ENCODE measurements around the gene GOLGA8K.
"Not testable (repeated sequence)": the region's sequence is repeated elsewhere in the genome, so short reads cannot be mapped to it uniquely, and the experiment has no call there.

Gene GOLGA8K

DNA sequence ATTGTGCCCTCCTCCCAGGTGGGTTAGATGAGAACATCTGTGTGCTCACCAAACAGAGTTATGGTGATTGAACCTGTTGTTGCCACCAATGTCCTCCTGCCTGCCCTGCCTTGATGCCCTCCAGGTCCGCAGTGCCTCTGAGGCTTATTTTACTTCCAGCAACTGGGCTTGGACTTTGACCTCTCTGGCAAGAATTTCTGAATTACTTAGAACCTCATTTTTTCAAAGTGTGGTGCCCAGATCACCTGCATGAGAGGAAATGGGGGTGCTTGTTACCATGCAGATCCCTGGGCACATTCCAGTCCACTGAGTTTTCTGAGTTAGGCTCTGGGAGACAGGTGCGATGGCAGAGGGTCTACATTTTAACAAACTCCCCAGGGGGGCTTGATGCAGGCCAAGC is 33.0 kb downstream of the GOLGA8K start:
- not testable (repeated sequence) for H3K9ac ChIP-seq (ENCODE audit: insufficient read length); H3K36me3 ChIP-seq (ENCODE audit: insufficient read depth, low read length); DNase-seq (ENCODE audit: low read depth, low spot score); H3K4me3 ChIP-seq; H3K9me3 ChIP-seq (ENCODE audit: low read depth, low read length); H3K27ac ChIP-seq

DNA sequence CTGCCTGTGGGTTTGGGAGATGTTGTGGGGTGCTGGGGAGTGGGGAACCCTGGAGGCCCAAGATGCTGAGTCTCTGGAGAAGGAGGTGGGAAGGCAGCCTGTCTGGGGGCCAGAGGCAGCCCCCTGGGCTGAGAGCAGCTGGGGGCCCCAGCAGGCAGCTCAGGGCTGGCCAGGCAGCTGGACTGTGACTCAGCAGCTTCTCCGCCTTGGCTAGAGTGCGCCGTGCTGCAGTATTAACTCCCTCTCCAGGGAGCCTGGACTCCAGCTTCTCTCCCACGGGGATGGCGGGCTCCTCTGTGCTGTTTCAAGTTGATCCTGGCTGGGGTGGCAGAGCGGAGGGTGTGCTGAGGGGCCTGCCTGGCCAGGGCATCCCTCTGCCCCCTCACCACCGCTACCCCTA is 36.6 kb downstream of the GOLGA8K start:
- not testable (repeated sequence) for H3K27ac ChIP-seq; H3K36me3 ChIP-seq (ENCODE audit: insufficient read depth, low read length); H3K9ac ChIP-seq (ENCODE audit: insufficient read length); H3K9me3 ChIP-seq (ENCODE audit: low read depth, low read length); H3K4me3 ChIP-seq; DNase-seq (ENCODE audit: low read depth, low spot score)

DNA sequence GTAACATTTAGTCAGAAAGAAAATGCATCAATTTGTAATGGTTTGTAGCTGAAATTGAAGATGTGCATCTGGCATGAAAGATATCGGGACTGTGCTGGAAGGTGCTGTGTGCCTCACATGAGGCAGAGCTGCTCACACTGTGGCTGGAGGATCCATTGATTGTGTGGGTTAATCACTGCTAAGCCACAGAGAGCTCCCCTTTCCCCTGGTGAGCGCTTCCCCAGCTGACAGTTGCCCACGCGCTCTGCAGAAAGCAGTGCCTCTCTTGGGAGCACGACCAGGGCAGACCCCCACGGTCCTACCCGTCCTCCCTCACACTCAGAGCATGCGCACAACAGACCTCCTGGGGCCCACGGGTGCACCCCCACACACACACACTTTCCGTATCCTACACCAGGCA is 37.1 kb downstream of the GOLGA8K start:
- not testable (repeated sequence) for H3K27ac ChIP-seq; H3K9ac ChIP-seq (ENCODE audit: insufficient read length); H3K4me3 ChIP-seq; H3K36me3 ChIP-seq (ENCODE audit: insufficient read depth, low read length); DNase-seq (ENCODE audit: low read depth, low spot score); H3K9me3 ChIP-seq (ENCODE audit: low read depth, low read length)

DNA sequence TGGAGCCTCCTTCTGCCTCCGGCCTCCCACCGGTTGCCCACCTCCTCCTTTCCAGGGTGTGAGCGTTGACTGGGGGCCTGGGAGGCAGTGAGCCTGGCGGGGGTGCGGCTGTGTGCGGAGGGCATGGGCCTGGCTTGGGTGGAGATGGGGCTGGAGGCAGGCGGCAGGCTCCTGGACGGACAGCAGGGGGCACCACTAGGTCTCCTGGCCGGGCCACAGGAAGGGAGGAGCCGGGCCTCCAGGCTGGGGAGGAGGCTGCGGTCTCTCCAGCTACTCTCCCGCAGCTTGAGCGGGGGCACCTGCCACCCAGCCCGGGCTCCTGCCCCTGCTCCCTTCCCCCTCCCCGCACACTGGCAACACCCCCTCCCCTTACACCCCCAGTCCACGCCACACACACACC is 38.1 kb downstream of the GOLGA8K start:
- H3K36me3 ChIP-seq (ENCODE audit: insufficient read depth, low read length); H3K27ac ChIP-seq; H3K4me3 ChIP-seq; H3K9me3 ChIP-seq (ENCODE audit: low read depth, low read length); H3K9ac ChIP-seq (ENCODE audit: insufficient read length); DNase-seq (ENCODE audit: low read depth, low spot score): not testable (repeated sequence)

DNA sequence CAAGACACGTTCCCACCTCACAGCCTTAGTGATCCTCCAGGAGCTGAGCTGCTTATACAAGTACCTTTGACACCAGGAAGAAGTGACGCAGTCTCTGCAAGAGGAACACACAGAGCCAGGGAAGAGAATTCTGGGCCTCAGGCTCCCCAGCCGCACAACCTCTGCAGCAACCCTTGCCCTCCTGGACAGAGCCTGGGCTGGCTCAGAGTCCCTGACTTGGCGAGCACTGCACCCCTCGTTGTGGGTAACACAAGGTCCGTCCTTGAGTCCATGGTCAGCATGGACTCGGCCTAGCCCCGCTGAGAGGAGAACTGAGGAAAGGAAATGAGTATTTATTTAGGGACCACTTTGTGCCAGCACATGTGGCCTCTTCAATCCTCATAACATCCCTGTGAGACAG is 39.6 kb downstream of the GOLGA8K start:
- H3K4me3 ChIP-seq: not testable (repeated sequence)

DNA sequence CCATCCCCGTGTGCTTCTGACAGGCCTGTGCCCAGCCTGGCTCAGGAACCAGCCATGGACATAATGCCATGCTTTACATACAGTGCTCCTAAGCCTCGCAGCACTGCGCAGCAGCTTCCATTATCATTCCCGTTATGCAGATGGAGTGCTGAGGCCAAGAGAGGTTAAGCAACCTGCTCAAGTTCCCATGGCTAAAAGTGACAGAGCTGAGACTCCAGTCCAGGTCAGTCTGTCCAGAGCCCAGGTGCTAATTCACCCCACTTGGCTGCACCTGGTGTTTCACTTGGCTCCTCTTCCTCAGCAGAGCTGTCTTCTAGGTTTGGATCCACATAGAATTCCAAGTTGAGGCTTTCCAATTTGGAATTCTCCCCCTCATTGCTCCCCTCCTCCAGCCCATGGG is 41.4 kb downstream of the GOLGA8K start:
- H3K9ac ChIP-seq (ENCODE audit: insufficient read length); DNase-seq (ENCODE audit: low read depth, low spot score); H3K4me3 ChIP-seq; H3K27ac ChIP-seq; H3K9me3 ChIP-seq (ENCODE audit: low read depth, low read length); H3K36me3 ChIP-seq (ENCODE audit: insufficient read depth, low read length): not testable (repeated sequence)

More for the DNA sequence above, 39.6 kb downstream of the GOLGA8K start:
- not testable (repeated sequence) for H3K27ac ChIP-seq; DNase-seq (ENCODE audit: low read depth, low spot score); H3K36me3 ChIP-seq (ENCODE audit: insufficient read depth, low read length); H3K9me3 ChIP-seq (ENCODE audit: low read depth, low read length); H3K9ac ChIP-seq (ENCODE audit: insufficient read length)

DNA sequence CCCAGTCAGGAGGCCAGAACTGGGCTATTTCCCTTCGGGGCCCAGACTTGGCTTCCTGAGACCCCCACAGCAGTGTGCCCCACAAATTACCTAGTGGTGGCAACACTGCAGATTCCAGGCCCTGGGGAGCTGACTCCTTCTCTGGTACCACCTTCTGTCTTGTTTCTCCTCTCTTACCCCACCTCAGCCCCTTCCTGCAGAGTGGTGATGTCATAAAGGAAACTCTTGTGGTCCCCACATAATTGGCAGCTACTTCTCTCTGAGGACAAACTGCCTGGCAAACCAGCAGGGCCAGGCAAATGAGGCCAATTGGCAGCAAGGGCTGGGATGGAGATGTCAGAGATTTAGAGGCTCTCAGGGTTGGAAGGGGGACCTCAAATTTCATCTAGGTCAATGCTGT is 44.6 kb downstream of the GOLGA8K start:
- not testable (repeated sequence) for DNase-seq (ENCODE audit: low read depth, low spot score); H3K36me3 ChIP-seq (ENCODE audit: insufficient read depth, low read length); H3K27ac ChIP-seq

DNA sequence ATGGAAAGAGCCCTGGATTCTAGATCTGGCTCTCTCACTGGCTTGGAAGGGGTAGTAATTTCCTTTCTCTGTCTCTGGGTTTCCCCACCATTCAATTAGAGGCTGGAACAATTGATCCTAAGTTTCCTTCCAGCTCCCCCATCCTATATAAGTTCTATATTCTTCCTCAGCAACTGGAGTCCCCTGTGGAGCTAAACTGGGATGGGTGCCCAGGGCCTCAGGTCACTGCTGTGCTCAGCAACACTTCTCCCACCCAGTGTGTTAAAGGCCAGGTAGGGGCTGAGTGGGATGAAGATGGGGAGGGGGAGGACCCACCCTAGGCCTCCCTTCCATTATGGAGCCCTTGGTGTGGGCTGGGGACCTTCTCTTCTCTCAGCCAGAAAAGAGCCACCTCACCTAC is 46.2 kb downstream of the GOLGA8K start:
- H3K36me3 ChIP-seq (ENCODE audit: insufficient read depth, low read length); DNase-seq (ENCODE audit: low read depth, low spot score); H3K27ac ChIP-seq; H3K4me3 ChIP-seq; H3K9me3 ChIP-seq (ENCODE audit: low read depth, low read length); H3K9ac ChIP-seq (ENCODE audit: insufficient read length): not testable (repeated sequence)

More for the DNA sequence above, 44.6 kb downstream of the GOLGA8K start:
- not testable (repeated sequence) for H3K9me3 ChIP-seq (ENCODE audit: low read depth, low read length); H3K9ac ChIP-seq (ENCODE audit: insufficient read length); H3K4me3 ChIP-seq

DNA sequence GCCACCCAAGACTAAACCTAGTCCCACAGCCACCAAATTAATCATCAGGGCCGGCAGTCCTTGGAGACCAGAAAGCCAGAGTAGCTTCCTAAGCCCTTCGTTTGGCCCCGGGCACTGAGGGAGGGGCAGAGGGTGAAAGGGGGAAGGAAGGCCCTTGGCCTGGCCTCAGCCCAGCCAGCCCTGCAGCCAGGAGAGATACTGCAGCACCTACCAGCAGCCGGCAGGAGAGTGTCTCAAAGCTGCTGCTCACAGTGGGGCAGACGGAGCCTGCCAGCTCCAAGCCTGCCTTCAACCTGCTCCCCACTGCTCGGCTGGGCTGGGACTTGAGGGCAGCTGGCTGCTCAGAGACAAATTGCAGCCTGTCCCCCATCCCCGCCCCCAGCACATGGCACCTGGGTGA is 50.3 kb downstream of the GOLGA8K start:
- not testable (repeated sequence) for H3K36me3 ChIP-seq (ENCODE audit: insufficient read depth, low read length); H3K4me3 ChIP-seq; H3K9ac ChIP-seq (ENCODE audit: insufficient read length); H3K9me3 ChIP-seq (ENCODE audit: low read depth, low read length); DNase-seq (ENCODE audit: low read depth, low spot score); H3K27ac ChIP-seq

DNA sequence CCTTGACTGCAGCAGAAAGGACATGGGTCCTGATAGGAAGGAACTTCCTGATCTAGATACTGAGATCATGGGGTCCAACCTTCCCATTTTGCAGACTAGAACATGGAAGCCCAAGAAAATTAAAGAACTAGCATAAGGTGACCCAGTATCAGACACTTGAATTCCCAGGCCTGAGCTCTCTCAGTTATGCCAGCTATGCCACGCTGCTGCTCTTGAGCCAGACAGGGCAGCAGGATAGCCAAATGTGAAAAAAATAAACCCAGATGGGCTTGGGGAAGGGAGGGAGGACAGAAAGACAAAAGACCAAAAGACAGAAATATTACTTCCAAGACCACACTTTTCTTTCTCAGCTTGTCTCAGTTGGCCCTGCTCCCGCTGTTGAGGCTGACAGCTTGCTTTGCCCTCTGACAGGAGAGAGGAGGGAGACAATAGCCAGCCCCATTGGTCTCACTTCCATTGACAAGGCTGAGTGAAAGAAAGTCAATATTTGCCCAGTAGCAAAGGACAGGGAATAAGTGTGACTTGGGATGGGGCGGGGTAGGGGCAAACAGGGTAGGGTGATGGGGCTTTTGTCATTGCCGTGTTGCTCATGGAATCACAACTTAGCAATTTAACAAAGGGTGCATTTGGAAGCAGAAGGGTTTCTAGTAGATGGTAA is 52.4 kb downstream of the GOLGA8K start:
- H3K9me3 ChIP-seq (ENCODE audit: low read depth, low read length); H3K36me3 ChIP-seq (ENCODE audit: insufficient read depth, low read length); H3K27ac ChIP-seq; DNase-seq (ENCODE audit: low read depth, low spot score); H3K9ac ChIP-seq (ENCODE audit: insufficient read length); H3K4me3 ChIP-seq: not testable (repeated sequence)

DNA sequence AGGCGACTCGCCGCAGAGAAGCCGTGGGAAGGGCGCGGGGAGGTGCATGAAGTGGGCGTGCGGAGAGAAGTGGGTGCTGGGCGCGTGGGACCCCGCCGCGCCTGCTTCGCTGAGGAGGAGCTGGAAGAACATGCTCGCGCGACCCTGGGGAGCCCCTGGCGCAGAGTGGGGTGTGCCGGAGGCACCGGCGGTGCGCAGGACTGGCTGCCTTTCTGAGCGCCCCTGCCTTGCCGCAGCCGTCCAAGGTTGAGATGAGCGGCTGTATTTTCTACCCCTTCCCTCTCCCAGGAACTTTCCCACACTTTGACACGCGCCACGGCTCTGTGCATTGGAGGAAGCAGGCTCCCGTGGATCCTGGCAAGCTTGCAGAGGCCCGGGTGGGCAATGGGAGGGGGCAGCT is 56.1 kb downstream of the GOLGA8K start:
- H3K4me3 ChIP-seq; H3K9ac ChIP-seq (ENCODE audit: insufficient read length); H3K36me3 ChIP-seq (ENCODE audit: insufficient read depth, low read length); H3K9me3 ChIP-seq (ENCODE audit: low read depth, low read length); H3K27ac ChIP-seq; DNase-seq (ENCODE audit: low read depth, low spot score): not testable (repeated sequence)

DNA sequence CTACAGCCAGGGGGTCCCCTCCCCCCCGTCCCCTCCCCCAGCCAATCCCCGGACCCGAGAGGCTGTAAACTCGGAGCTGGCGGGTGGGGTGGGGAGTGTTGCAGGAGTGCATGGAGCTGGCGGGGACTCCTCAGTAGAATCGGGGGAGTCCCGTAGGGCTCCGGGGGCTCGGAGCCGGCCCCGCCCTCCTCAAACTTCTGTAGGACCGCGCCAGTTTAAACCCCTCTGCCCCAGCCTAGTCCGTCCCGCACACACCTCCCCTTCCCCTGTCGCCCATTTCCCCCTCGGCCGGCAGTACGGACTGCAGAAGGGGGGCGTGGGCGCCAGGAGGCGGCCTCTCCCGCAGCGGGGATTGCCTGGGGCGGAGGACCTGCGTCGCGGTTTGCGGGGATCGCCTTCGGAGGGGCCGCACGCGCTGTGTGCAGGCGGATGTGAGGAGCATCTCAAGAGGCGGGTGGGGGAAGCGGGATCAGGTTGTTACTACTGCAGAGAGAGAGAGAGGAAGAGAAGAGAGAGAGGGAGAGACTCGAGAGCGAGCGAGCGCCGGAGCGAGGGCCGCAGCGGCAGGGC is 57.0 kb downstream of the GOLGA8K start:
- not testable (repeated sequence) for H3K27ac ChIP-seq; DNase-seq (ENCODE audit: low read depth, low spot score); H3K9me3 ChIP-seq (ENCODE audit: low read depth, low read length); H3K36me3 ChIP-seq (ENCODE audit: insufficient read depth, low read length); H3K9ac ChIP-seq (ENCODE audit: insufficient read length); H3K4me3 ChIP-seq

DNA sequence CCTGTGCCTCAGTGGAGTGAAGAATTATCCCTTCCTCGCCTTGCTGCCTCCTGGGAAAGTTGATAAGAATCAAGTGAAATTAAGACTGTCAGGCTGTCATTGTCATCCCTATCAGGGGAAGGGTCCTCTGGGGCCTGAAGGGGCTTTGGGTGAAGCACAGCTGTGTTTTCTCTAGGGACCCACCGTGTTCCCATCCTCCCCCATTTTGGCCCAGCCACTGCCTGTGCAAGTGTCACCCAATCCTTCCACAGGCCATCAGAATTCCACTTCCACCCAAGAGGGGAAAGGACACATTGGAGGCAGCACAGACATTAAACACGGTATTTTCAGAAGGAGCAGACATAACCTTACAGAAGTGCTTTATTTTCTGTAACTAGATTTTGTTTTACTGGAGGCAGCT is 59.2 kb downstream of the GOLGA8K start:
- H3K36me3 ChIP-seq (ENCODE audit: insufficient read depth, low read length); DNase-seq (ENCODE audit: low read depth, low spot score); H3K9me3 ChIP-seq (ENCODE audit: low read depth, low read length); H3K4me3 ChIP-seq; H3K27ac ChIP-seq; H3K9ac ChIP-seq (ENCODE audit: insufficient read length): not testable (repeated sequence)
